ENCODE measurements around the gene MICAL2.

DNA sequence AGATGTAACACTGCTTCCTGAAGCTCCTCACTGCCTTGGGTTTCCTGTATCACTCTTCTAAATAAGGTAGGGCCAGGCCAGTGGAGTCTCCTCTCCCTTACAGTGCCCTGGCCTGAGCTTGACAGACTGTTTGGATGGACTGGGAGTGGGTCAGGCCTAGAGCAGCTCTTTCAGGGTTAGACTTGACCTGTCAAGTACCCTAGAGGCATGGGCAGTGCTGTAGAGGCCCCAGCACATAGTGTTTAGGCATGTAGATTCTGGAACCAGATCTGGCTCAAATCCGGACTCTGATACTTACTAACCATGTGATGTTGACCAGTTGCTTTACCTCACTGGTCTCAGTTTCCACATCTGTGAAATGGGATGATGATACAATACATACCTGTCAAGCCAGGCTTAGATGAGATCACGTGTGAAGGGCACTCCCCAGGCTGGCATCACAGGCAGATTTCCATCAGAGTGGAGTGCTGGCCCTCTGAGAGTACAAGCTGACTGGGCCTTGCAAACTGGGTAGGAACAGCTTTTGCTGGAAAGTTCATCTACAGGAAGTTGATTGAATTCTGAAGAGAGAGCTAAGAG is 1.4 kb upstream of the MICAL2 start:
- TF ChIP-seq POLR2A (IDR thresholded peaks at IDR 0.05) (no peak), CTCF (IDR thresholded peaks at IDR 0.05) (no peak)
